GM12878 (cell line): Measurements from ENCODE around the gene ASB3.

Source experiments
- CEBPZ ChIP-seq: fragments of 150-350 bp; IDR thresholded peaks from 2 replicates; pipeline ENCODE4 v1.6.1; 2016; ENCODE audit warnings: low read depth, low read length
- CTCF ChIP-seq, 3 experiments: IDR thresholded peaks in 2 of 3; conservative IDR thresholded peaks in 1 of 3; 2 replicates each; pipeline ENCODE4 v1.5.1; 2011; ENCODE audit warnings: low read depth in 3 of 3, low read length in 3 of 3, mild to moderate bottlenecking in 3 of 3, control low read depth in 2 of 3, moderate library complexity in 2 of 3, inconsistent platforms in 1 of 3, mixed read lengths in 1 of 3; ENCODE audit not compliant: control insufficient read depth in 2 of 3, insufficient read depth in 1 of 3; ENCODE audit errors: extremely low read depth in 1 of 3
- FOXK2 ChIP-seq: fragments of 450-650 bp; IDR thresholded peaks from 2 replicates; pipeline ENCODE4 v1.6.1; 2017; ENCODE audit warnings: mild to moderate bottlenecking, moderate library complexity
- GABPA ChIP-seq: IDR thresholded peaks from 2 replicates; pipeline ENCODE4 v1.6.1; 2014; ENCODE audit warnings: antibody characterized with exemption, low read depth, mild to moderate bottlenecking, inconsistent platforms
- HDAC2 ChIP-seq: fragments of 200-600 bp; sonication (generic); IDR thresholded peaks from 2 replicates; pipeline ENCODE4 v1.6.1; 2017
- KLF5 ChIP-seq: fragments of 450-650 bp; IDR thresholded peaks from 2 replicates; pipeline ENCODE4 v1.6.1; 2014; ENCODE audit warnings: mild to moderate bottlenecking; ENCODE audit not compliant: partially characterized antibody
- NFYB ChIP-seq: IDR thresholded peaks from 2 replicates; pipeline ENCODE4 v1.6.1; 2011; ENCODE audit warnings: low read depth, mild to moderate bottlenecking, low read length, improper control_type of control experiment, moderate library complexity; ENCODE audit not compliant: insufficient read depth
- POLR2AphosphoS5 ChIP-seq: IDR thresholded peaks from 2 replicates; pipeline ENCODE4 v1.6.1; 2011; ENCODE audit warnings: mild to moderate bottlenecking, low read length, inconsistent platforms
- POU2F2 ChIP-seq: IDR thresholded peaks from 3 replicates; pipeline ENCODE4 v1.6.1; 2011; ENCODE audit warnings: low read depth, mild to moderate bottlenecking, low read length, borderline replicate concordance
- RCOR1 ChIP-seq: conservative IDR thresholded peaks from 2 replicates; pipeline ENCODE4 v1.6.1; 2012; ENCODE audit warnings: low read depth, low read length, improper control_type of control experiment
- SMC3 ChIP-seq: IDR thresholded peaks from 2 replicates; pipeline ENCODE4 v1.6.1; 2011; ENCODE audit warnings: low read length, improper control_type of control experiment, borderline replicate concordance
- USF2 ChIP-seq: IDR thresholded peaks from 2 replicates; pipeline ENCODE4 v1.6.1; 2011; ENCODE audit warnings: low read depth, low read length, improper control_type of control experiment, borderline replicate concordance
- ZZZ3 ChIP-seq: IDR thresholded peaks from 2 replicates; pipeline ENCODE4 v1.6.1; 2011; ENCODE audit warnings: low read depth; ENCODE audit not compliant: control insufficient read depth, insufficient read length

- no peak for TF ChIP-seq POU2F2
- no peak for TF ChIP-seq CTCF (IDR thresholded peaks at IDR 0.05 in 2 of 3, conservative IDR thresholded peaks at IDR 0.05 in 1 of 3; ENCODE audit: control insufficient read depth in 2 of 3, extremely low read depth in 1 of 3, insufficient read depth in 1 of 3, low read depth in 3 of 3, low read length in 3 of 3)
- TF ChIP-seq SMC3 = no peak
- TF ChIP-seq USF2 = no peak
- TF ChIP-seq CEBPZ = no peak
- no peak for TF ChIP-seq GABPA
- TF ChIP-seq FOXK2 = no peak
- TF ChIP-seq HDAC2 = no peak
- TF ChIP-seq ZZZ3 = no peak
- TF ChIP-seq NFYB = no peak
- TF ChIP-seq POLR2AphosphoS5 = no peak
- TF ChIP-seq KLF5 = no peak
- TF ChIP-seq RCOR1 = no peak
These were observed 57.5 kb downstream of the ASB3 start for GRCh38 chr2:53729143-53729762.
